ENCODE measurements around the gene PRR18. TPM values are rescaled to one million over a fixed set of nuclear protein-coding genes. Genes with fewer than 3 reads are reported as not detected.
A peak's percentile ranks its signal among the peaks of the same experiment; 100 is the strongest.

PRR18 gene
- total RNA-seq, 1 experiment from 2014 or later = not detected

- no peaks in the 10 kb centered on the region for H3K9me3 ChIP-seq (ENCODE audit: control insufficient read depth, low read depth, low read length)
- H3K27ac Mint-ChIP-seq = peak overlapping the region in 2 of 3 experiments; percentile 35 to 38; a peak in 1 of 7 replicates
Observed at GRCh38 chr6:166286839-166287271, 21.3 kb downstream of the PRR18 start.

More at GRCh38 chr6:166286839-166287271, 21.3 kb downstream of the PRR18 start:
- no peak overlapping the region for H3K18ac ChIP-seq (ENCODE audit: insufficient read length, low read depth, low read length)
- H2BK120ac ChIP-seq (ENCODE audit: low read depth, low read length, poor library complexity, severe bottlenecking) = peak overlapping the region; percentile 54
- H3T11ph ChIP-seq (ENCODE audit: low read length) = no peak overlapping the region
- DNase-seq = no peak
- no peak overlapping the region for H4K91ac ChIP-seq (ENCODE audit: insufficient read length, low read depth, low read length)
- no peak overlapping the region for H3K4me3 Mint-ChIP-seq
- no peak overlapping the region for H3K27ac ChIP-seq (ENCODE audit: insufficient read length, low read depth, low read length)
- no peaks in the 10 kb centered on the region for H4K20me1 ChIP-seq (ENCODE audit: control insufficient read depth, insufficient read depth, insufficient read length)
- no peaks in the 10 kb centered on the region for H3K23me2 ChIP-seq (ENCODE audit: insufficient read length, low read depth, low read length, poor library complexity, severe bottlenecking)
- H2BK12ac ChIP-seq (ENCODE audit: insufficient read length, low read depth, low read length) = peak overlapping the region; percentile 35
- H4K5ac ChIP-seq (ENCODE audit: insufficient read length, low read depth, low read length) = no peak overlapping the region
- WGBS (ENCODE audit: extremely low coverage, insufficient read length, low lambda C conversion rate) = no CpG with 5 or more reads among the region's 8 CpGs
- no peaks in the 10 kb centered on the region for H3K9me3 Mint-ChIP-seq
- no peak overlapping the region for H3K4me2 ChIP-seq (ENCODE audit: insufficient read depth, insufficient read length, low read length)
- no peak overlapping the region for H3K56ac ChIP-seq (ENCODE audit: insufficient read length, low read depth, low read length)
- peaks cover 32% of the 10 kb centered on the region for H3K27me3 Mint-ChIP-seq (ENCODE audit: low read depth)
- no peak overlapping the region for H3K9ac ChIP-seq (ENCODE audit: extremely low read depth, insufficient read length, low read length)
- no peak overlapping the region for H2BK5ac ChIP-seq (ENCODE audit: insufficient read length, low read length)
- H3K79me2 ChIP-seq (ENCODE audit: insufficient read depth, low read length) = no peaks in the 10 kb centered on the region
- H2AFZ ChIP-seq (ENCODE audit: low read length) = peak overlapping the region; percentile 67
- H3K36me3 Mint-ChIP-seq (ENCODE audit: insufficient read depth in 1 of 3, low read depth in 3 of 3) = no peaks in the 10 kb centered on the region
- H3K14ac ChIP-seq (ENCODE audit: insufficient read depth, low read length) = no peak overlapping the region
- H2AK5ac ChIP-seq (ENCODE audit: insufficient read length, low read length) = no peak overlapping the region
- peaks cover 7 to 8% of the 10 kb centered on the region in 2 experiments for H3K4me1 Mint-ChIP-seq
- no peak overlapping the region for H3K4ac ChIP-seq (ENCODE audit: low read depth, low read length)
- H3K4me1 ChIP-seq (ENCODE audit: insufficient read depth, low read length) = no peaks in the 10 kb centered on the region
- no peaks in the 10 kb centered on the region; the same call in 1 of the 2 replicates for H3K27me3 ChIP-seq (ENCODE audit: insufficient read depth, low read length)
- H3K79me1 ChIP-seq (ENCODE audit: insufficient read depth, low read depth, low read length, poor library complexity, severe bottlenecking) = no peaks in the 10 kb centered on the region
- H2BK20ac ChIP-seq (ENCODE audit: low read depth, low read length, poor library complexity, severe bottlenecking) = no peak overlapping the region
- no peak overlapping the region for H4K8ac ChIP-seq (replicated peaks; ENCODE audit: insufficient read length, low read depth, low read length)
- TF ChIP-seq, protein P1, sequence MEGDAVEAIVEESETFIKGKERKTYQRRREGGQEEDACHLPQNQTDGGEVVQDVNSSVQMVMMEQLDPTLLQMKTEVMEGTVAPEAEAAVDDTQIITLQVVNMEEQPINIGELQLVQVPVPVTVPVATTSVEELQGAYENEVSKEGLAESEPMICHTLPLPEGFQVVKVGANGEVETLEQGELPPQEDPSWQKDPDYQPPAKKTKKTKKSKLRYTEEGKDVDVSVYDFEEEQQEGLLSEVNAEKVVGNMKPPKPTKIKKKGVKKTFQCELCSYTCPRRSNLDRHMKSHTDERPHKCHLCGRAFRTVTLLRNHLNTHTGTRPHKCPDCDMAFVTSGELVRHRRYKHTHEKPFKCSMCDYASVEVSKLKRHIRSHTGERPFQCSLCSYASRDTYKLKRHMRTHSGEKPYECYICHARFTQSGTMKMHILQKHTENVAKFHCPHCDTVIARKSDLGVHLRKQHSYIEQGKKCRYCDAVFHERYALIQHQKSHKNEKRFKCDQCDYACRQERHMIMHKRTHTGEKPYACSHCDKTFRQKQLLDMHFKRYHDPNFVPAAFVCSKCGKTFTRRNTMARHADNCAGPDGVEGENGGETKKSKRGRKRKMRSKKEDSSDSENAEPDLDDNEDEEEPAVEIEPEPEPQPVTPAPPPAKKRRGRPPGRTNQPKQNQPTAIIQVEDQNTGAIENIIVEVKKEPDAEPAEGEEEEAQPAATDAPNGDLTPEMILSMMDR (conservative IDR thresholded peaks at IDR 0.05) = no peak
- no peak overlapping the region for H3K23ac ChIP-seq (ENCODE audit: insufficient read length, low read depth, low read length)
- no peak overlapping the region for H2BK15ac ChIP-seq (ENCODE audit: low read depth, low read length)
